HG03460 (cell line): Measurements from ENCODE around the gene ANXA3.
"Not testable (repeated sequence)": the region's sequence is repeated elsewhere in the genome, so short reads cannot be mapped to it uniquely, and the experiment has no call there.

Experiments used
- ATAC-seq: cut with Tn5 transposase; IDR thresholded peaks from one replicate; pipeline ENCODE4 v1.9.1; 2021; ENCODE audit not compliant: unreplicated experiment

ANXA3 gene, protein sequence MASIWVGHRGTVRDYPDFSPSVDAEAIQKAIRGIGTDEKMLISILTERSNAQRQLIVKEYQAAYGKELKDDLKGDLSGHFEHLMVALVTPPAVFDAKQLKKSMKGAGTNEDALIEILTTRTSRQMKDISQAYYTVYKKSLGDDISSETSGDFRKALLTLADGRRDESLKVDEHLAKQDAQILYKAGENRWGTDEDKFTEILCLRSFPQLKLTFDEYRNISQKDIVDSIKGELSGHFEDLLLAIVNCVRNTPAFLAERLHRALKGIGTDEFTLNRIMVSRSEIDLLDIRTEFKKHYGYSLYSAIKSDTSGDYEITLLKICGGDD

DNA sequence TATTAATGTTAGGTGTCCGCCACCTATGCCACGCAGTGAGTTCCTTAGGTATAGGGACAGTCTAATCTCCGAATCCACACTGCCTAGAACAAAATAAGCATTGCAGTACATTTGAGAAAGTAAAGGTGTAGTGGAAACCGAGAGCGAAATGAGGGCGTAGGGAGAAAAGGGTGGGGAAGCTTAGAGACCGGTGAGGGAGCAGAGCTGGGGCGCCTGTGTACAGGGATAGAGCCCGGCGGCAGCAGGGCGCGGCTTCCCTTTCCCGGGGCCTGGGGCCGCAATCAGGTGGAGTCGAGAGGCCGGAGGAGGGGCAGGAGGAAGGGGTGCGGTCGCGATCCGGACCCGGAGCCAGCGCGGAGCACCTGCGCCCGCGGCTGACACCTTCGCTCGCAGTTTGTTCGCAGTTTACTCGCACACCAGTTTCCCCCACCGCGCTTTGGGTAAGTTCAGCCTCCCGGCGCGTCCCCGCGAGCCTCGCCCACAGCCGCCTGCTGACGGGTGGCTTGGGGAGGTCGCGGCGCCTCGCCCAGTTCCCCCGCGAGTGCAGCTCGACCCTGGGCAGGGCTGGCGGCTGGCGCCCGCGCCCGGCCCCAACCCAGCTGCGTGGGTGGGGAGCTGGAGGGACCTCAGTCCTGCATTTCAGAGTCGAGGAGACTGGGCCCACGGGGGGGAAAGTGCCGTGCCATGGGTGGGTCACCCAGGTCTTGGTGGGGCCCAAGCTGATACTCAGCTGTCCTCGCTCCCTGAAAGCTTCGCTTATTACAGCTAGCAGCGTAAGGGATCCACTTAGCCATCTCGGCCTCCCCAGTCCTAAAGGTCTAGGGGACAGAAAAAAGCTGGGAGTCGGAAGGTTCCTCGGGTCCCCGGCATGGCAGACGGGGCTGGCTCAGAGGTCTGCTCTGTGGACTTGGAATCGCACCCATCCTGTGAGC is at the start of gene ANXA3:
Gene ANXA3 (plus strand): TSS at position 351 of the 932 bp plus-strand sequence. CDS start 2,704 bp downstream, outside the sequence.
- ATAC-seq: no peak

DNA sequence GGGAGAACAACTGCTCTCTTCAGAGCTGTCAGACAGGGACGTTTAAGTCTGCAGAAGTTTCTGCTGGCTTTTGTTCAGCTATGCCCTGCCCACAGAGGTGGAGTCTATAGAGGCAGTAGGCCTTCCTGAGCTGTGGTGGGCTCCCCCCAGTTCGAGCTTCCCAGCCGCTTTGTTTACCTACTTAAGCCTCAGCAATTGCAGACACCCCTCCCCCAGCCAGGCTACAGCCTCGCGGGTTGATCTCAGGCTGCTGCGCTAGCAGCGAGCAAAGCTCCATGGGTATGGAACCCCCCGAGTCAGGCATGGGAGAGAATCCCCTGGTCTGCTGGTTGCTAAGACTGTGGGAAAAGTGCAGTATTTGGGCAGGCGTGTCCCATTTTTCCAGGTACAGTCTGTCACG is 45.3 kb upstream of the ANXA3 start:
- not testable (repeated sequence) for ATAC-seq

DNA sequence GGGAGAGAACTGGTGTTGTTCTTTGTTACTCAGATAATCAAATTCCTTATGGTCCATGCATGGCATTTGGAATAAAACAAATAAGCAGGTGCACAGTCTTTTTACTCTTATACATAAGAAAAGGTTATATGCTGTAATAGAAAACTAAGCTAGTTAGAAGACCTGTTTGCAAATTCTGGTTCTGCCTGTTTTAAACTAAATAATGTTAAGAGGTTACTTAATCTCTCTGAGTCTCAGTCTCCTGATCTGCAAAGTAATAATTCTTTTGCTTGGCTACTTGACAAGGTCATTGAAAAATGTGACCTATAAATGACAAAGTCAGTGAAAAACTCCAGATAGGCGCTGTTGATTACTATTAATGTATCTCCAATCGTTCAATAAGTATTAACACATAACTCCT is 42.5 kb upstream of the ANXA3 start:
- no peak for ATAC-seq

DNA sequence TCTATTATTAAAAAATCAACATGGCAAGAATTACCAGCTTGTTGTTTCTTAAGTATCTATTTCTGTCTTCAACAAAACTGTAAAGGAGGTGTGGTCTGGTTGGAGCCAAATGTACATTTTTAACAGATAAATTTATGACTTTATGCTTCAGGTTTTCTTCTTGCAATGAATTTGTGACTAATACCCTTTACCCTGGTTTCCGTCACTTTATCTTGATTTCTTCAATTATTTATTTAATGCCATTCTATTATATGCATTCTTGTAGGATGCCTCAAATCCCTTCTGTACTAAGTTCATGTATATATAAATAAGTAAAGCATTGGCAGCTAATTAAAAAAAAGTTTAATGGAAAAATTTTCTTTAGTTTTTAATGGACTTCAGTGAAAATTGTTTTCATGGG is 41.5 kb upstream of the ANXA3 start:
- ATAC-seq: no peak

DNA sequence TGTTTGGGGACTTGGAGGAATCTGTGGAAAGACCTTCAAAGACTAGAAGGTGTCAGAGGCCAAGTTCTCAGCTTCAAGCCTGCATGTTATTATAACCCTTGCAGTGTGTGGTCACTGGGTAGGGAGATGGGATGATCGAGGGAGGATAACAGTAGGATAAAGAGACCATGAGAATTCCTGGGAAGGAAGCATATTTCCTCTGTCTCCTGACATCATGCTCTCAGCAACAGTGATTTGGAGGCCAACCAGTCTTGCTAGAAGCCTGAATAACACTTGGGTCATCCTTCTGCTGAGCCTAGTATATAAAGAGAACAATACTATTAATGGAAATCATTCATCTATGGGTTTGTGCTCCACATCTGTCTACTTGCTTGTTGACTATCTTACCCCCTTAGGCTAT is 40.9 kb upstream of the ANXA3 start:
- no peak for ATAC-seq

DNA sequence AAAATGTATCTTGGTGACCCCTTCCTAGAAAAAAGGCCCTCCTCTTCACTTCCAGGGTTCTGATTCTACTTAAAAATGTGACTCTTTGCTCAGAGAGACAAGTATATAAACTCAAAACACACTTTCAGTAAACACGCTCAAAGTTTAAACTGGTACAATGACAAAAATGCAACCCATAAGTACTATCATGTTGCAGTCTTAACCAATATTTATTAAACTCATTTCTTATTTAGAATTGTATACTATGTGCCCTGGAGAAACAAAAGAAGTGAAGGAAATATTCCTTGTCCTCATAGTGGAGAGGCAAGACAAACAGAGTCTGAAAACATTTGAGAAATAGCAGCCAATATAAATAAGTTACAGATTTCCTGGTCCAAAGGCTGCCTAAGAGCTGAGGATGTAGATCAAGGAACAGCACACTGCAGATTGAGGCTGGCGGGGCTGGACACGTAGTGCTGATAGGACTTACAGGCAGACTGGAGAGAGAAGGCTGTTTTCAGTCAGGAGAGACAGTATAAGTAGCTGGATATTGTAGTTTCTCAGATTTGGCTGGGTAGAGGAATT is 39.1 kb upstream of the ANXA3 start:
- no peak for ATAC-seq

DNA sequence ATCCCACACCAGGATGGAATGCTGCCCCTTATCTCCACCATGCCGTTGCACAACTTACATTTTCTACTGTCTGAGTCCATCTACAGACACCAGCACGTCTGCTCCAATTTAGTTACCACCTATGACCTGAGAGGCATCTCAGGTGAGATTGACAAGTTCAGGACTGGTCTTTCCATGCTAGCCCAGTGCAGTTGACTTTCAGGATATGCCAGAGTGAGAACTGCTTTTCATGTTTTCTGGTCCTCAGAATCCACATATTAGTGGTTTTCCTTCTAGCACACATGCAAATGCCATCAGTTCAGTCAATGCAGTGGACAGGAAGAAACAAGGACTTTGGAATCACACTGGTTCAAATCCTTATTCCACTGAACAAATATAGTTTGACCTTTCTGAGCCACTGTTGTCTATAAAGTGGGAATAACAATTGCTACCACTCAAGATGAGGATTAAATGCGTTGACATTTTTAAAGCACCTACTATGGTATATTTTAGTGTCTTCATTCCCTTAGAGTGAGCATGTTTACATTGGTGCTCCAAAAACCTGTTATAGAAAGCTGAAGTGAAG is 38.1 kb upstream of the ANXA3 start:
- ATAC-seq: no peak

DNA sequence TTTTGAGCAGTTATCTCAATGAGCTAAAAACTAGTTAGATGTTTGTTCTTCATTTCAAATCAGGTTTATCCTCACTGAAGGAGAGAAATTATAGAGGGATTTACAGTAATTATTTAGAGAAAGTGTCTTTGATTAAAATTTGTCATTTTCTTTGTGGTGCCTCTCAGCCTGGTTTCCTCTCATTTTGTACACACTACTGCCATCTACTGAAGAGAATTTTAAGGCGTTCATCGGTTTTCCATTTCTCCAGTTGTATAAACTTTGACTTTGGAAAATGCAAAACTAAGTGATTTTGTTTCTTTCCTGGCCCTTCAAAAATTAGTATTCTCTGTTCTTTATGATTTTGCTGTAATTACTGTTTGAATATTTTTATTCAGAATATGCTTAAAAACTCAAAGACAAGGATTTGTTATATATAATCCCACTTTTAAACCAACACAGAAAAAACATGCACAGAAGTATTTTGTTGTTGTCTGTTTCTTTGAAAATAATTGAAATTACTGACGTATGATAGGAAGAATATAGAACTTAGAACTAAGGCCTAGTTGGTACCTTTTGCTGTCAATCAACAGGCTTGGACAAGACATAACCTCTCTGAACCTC is 34.4 kb upstream of the ANXA3 start:
- ATAC-seq: no peak

DNA sequence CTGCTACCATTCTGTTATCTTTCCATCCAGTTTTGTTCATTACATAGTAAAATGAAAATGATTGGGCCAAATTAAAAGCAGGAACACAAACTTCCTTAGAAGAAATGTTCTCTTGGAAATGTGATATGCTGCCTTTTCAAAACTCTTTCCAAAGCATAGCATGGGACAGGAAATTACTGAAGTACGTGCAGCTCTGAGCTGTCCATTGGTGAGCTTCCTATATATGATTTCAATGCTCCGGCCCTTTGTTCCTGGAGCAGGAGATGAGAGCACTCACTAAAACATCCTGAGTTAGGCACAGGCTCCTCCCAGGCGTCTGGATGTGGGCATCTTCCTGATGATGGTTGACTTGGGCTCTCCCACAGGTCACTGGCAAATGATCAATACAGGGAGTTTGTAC is 33.0 kb upstream of the ANXA3 start:
- ATAC-seq: no peak

DNA sequence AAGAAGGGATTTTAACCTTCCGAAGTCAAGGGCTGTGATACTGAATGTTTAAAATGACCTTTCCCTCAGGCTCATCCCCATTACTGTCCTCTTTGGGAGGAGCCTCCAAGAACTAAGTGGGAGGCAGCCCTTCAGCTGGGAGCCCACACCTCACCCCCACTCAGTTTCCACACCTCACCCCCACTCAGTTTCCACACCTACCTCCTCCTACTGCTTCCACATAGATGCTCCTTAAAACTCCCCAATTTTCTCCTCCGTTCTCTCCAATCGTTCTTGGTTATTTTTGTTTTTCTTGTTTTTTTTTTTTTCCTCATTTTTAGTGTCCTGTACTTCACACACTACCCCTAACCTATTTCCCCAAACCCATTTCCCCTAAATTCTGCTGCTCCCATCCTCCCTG is 31.6 kb upstream of the ANXA3 start:
- no peak for ATAC-seq

DNA sequence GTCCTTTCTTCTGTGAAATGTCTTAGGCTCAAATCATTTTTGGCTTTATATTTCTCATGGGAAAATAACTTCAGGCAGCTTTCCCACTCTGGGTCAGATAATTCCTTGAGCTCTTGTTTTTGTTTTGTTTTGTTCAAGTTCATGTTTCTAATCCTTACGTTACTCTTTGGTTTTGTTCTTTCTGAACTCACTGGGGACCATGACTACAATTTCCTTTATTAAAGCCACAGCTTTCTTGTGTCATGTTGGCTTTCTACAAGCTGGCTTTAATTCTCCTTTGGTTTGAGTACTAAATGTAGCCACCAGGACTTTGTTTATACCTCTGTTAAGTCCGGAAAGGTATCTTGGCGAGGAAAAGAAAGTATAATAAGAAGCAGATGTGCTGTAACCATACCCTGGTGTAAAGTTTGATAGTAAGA is 30.8 kb upstream of the ANXA3 start:
- ATAC-seq: no peak

DNA sequence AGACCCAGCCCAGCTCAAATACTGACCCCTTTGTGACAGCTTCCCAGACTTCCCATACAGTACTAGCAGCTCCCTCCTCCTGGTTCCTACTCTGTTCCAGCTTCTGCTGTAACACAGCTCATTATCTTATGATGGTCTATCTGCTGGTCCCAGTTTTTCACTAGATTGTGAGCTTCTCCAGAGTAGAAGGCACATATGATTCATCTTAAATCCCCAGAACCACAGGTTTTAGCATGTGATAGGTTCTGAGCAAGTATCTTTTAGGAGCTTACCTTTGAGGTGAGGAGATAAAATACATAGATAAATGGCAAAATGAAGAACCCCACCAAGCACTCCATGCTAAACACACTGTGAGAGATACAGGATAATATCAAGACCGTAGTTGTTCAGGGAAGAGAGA is 27.6 kb upstream of the ANXA3 start:
- no peak for ATAC-seq

DNA sequence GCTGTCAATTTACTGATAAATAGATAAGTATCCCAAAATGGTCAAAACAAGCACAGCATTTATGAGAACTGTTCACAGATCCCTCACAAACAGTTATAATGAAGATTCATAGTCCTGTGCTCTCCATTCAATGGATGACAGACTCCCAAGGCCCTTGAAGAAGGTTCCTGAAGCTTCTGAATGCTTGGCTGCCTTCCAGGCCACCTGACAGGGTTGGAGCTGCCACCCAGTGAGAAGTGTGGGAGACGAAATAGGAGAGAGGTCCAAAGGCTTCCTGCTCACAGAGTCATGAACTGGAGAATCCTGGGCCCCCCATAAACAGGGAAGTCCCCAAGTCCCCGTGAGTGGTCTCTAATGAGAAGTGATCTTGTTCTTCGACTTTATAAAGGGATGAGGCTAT is 26.0 kb upstream of the ANXA3 start:
- ATAC-seq: no peak

DNA sequence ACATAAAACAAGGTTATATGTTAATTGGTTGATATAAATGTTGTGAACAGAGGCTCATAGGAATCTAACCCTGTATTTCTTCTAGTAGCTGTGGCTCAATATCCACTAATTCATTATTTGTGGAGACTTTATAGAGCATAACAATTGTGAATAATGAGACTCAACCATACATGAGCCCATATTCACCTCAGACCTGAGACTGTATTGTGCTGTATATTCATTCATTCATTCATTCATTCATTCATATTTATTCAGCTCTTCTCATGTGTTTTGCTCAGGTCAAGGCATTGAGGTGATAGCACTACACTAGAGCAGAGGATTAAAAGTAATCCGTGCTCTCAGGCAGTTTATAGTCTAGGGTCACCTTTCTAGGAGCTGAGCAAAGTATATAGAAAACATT is 24.5 kb upstream of the ANXA3 start:
- no peak for ATAC-seq

DNA sequence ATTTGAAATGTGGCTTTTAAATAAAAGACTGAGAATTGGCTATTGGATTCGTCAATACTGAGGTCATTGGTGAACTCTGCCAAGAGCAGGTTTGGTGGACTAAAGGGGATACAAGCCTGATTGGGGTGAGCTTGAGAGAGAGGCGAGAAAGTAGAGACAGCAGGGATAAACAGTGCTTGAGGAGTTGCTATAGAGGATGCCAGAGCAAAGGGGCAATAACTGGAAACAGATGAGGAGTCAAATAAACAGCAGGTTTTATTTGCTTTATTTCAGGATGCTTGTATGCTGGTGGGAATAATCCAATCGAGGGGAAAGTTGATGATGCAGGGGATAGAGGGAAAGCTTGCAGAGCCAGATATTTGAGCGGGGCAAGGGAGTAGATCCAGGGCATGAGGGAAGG is 24.0 kb upstream of the ANXA3 start:
- ATAC-seq: no peak

DNA sequence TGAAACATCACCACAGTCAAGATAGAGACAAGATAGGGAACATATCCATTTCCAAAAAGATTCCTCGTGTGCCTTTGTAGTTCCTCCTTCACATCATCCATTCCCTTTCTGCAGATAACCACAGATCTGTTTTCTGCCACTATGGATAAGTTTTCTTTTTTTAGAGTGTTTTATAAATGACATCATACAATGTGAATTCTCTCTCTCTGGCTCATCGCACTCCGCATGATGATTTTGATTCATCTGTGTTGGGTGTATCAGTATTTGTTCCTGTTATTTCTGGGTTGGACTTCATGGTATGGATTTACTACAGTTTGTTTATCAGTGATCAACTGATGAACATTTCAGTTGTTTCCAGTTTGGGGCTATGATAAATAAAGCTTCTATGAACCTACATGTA is 23.2 kb upstream of the ANXA3 start:
- no peak for ATAC-seq

DNA sequence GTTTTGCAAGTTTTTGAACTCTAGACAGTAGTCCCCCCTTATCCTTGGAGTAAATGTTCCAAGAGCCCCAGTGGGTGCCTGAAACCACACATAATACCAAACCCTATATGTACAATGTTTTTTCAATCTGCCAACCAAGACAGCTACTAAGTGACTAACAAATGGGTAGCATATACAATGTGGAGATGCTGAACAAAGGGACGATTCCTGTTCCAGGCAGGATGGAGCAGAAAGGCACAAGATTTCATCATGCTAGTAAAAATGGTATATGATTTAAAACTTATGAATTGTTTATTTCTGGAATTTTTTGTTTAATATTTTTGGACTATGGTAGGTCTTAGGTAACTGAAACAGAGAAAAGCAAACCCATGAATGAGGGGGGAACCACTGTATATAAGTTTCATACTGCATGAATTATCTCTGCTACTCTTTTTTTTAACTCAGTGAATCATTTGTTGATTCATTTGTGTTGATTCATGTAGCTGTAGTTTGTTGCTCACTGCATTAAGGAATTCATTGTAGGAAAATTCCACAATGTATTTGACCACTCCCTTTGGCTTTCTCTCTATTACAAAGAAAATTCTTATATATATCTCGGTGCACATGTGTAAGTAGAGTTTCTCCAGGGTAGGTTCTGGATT is 21.9 kb upstream of the ANXA3 start:
- ATAC-seq: no peak

DNA sequence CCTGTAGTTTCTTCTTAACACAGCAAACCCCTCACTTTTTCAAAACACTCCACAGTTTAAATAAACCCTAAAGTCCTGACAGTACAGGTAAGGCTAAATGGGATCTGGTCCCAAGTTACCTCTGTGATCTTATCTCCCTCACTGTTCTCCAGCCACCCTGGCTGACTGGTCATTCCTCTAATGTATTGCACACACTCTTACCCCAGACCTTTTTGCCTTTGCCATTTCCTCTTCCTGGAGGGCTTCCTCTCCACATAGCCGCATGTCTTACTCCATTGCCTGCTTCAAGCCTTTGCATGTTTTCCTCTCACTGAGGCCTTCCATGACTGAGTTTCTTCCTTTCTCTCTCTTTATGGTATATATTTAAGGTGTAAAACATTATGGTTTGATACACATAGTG is 19.5 kb upstream of the ANXA3 start:
- no peak for ATAC-seq

DNA sequence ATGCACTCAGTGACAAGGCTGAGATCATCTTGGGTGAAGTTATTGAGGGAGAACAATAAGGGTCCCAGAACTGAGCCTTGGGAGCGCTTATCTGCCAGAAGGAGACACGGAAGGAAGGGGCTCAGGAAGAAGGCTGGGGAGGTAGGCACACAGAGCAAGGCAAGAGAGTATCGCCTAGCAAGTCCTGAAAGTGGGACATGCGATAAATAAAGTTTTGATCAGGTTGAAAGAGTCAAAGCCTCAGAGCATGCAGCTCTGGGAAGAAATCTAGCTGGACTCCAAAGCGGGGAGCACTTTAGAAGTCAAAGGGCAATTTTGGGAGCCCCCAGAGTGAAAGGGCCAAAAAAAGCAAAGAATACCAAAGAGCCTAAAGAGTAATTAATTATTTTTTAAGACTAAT is 17.7 kb upstream of the ANXA3 start:
- ATAC-seq: no peak

DNA sequence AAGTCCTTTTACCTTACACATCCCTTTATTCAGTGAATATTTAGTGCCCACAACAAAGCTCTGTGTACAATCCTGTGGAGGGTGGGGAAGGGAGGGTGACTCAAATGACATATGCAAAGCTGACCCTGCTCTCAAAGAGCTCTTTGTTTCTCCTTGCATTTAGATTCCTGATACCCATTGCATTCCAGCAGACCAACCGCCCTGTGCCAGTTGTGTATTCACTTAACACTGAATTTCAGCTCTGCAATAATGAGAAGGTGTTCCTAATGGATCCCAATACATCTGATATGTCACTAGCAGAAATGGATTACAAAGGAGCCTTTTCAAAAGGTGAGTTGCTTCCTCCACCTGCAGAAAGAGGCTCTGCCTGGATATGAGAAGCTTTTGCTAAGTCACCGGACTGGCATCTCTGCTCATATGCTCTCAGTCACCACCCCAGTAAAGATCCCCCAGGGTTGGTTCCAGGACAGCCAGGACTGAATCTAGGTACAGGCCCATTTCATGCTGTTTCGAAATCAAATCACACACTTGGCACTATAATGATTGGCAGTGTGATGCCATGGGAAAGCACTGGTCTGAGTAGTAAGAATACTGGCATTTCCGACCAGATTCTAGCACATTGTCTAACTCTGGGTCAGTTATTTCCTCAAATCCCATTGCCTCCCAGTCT is 17.1 kb upstream of the ANXA3 start:
- ATAC-seq: no peak
